Suppressor macrophage treated with lipopolysaccharide for 4 hours (primary cell): ENCODE measurements around the gene CASS4.

Experiments
- DNase-seq: peaks from one replicate; pipeline ENCODE4 v3.0.0-alpha.2; 2020

The CASS4 gene

DNA sequence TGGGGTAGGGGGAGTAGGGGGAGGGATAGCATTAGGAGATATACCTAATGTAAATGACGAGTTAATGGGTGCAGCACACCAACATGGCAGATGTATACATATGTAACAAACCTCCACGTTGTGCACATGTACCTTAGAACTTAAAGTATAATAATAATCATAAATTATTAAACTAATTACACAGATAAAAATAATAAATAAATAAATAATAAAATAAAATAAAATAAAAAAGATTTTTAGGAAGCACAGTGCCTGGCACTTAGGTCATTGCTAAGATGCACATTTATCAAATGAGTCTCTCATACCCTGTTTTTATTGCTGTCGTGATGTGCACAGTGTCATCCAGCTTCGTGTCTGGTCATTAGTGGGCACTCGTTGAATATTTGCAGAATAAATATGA lies 37.4 kb downstream of the CASS4 start:
- DNase-seq: no peak

DNA sequence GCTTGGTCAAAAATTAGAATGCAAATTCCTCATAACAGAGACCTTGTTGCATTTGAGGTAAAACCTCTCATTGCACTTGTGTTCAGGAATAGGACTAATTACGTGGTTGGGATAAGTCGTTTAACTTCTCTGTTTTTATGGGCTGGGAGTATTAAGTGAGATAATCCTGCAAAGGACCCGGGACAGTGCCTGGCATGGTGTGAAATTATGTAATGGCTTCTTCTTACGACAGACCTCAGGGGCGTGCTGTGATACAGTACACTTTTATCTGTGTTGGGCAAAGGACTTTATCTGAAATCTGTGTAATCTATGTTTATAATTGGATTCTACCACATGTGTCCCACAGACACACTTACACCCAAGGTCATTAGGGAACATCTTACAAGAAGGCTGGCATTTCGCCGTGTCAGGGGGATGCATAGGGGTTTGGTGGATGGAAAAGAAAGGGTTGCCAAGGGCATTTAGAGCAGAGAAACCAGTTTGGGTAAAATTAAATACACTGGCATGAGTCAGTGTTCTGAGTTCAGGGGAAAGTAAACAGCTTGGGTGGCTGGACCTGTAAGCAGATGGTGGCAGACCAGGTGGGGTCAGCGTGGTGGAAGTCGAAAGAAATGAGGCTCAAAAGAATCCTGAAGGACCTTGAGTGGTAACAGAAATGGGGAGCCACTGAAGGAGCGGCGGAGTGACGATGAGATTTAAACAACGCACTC lies 39.2 kb downstream of the CASS4 start:
- no peak for DNase-seq

DNA sequence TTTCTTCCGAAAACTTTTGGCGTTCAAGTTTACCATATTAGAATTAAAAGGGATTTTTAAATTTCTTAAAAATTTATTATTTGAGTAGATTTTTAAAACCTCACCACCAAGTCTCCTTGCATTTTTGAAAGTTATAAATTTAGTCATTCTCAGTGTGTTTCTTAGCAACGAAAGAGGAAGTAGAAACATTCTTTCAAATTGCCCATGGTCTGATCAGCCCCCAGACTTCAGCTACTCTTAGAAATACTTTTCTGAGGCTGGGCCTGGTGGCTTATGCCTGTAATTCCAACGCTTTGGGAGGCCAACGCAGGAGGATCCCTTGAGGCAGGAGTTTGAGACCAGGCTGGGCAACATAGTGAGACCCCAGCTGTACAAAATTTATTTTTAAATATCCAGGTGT lies 41.3 kb downstream of the CASS4 start:
- peak; percentile 51 for DNase-seq

DNA sequence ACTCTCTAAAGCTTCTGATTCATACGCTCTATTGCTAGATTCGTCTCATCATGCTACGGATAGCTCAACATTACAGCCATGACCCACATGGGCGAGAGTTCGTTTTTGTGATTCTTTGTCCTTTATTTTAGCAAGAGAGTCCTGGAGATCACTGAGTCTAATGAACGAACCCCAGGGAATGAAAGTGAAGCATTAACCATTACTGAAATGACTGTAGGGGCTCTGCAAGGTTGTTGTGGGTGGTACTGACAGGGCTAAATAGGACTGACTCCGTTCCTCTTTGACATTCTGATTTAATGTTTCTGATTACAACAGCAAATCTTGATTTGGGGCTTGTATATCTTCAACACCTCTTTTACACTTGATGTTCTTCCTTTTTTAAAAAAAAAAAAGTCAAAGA lies 42.7 kb downstream of the CASS4 start:
- DNase-seq: no peak

DNA sequence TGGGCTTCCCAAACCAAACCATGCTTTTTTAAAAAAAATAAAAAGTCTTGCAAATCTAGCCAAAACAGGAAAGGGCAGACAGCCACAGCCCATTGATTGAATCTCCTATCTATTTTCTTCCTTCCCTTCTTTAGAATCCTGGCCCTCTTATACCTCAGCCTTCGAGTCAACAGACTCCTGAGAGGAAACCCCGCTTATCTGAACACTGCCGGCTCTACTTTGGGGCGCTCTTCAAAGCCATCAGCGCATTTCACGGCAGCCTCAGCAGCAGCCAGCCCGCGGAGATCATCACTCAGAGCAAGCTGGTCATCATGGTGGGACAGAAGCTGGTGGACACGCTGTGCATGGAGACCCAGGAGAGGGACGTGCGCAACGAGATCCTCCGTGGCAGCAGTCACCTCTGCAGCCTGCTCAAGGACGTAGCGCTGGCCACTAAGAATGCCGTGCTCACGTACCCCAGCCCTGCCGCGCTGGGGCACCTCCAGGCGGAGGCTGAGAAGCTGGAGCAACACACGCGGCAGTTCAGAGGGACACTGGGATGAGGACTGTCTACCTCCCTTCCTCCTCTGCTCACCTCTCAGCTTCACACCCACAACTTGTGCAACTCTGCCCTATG lies 46.3 kb downstream of the CASS4 start:
- DNase-seq: no peak

DNA sequence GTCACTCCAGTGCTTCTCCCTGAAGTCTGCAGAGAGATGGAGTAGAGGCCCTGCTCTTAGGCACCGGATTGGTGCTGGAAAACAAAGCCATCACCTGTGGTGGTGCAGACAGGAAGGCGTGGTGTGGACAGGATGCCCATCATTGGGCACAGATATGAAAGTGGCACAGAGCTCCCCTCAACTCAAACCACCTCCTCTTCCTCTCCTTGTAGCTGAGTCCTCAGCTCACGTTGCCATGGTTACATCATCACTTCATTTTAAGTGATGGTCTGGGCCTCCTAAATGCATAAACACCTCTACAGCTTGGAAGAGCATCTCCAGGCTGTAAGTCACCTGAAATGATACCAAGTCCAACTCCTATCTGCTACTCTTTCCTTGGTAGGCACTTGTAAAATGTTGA lies 48.4 kb downstream of the CASS4 start:
- no peak for DNase-seq

DNA sequence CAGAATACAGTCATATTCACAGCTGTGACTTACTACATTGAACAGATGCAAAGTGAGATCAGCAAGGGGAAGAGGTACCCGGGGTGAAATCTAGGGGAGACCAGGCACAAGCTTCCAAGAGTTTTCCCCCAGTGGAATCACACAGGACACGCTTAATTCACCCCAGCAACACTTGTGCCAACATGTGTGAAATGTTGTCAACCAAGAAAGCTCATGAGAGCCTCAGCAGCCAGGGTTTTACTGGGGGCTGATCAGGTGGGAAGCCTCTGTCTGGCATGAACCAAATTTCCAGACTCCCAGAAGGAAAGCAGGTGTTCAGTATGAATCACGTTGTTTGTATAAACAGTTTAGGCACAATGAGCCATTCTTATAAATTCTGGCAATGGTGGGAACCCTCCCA lies 49.5 kb downstream of the CASS4 start:
- DNase-seq: no peak

DNA sequence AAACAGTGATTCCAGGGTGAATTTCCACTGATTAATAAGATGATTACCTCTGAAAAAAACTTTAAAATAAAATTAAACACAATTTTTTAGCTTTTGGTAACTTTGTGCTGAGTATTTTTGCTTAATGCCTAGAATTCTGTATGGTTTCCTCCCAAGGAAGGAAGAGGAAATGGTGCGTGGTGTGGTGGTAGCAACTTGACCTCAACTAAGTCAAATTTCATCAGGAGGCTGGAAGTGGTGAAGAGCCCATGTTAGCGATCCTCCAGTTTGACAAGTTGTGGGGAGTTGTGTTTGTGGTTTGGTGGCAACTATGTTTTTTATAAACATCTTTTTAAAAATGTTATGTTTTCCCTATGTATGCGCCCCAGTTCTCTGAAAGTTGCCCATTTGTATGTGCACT lies 51.4 kb downstream of the CASS4 start:
- peak; percentile 42 for DNase-seq

DNA sequence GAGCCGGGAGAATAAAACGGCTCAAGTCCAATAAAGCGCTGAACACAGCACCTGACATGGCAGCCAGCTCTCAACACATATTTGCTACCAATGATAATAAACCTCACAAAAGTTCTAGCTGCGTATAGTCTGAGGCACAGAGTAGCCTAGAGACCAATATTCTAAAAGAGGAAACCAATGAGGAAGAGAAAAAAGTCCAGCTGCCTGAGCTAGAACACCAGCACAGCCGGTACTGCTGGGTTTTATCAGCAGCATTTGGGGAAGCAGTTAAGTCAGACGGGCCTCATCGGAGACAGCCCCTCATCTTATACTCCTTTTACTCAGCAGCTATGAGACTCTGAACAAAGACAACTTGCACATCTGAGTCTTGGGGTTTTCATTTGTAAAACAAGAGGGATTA lies 53.9 kb downstream of the CASS4 start:
- peak; percentile 64 for DNase-seq

DNA sequence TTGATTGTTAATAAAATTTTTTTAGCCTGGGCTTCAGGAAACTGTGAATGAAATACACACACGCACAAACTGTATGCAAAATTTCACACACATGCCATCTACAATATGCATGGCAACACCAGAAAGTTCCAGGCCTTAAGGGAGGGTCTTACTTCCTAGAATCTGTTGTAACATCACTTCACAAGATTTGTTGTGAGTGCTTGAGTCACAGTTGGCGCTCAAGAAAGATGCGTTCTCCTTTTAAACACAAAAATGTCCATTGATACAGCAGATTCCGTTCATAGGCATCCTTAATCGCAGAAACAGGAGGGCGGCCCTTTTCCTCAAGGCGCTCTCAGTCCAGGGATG lies 55.9 kb downstream of the CASS4 start:
- no peak for DNase-seq

DNA sequence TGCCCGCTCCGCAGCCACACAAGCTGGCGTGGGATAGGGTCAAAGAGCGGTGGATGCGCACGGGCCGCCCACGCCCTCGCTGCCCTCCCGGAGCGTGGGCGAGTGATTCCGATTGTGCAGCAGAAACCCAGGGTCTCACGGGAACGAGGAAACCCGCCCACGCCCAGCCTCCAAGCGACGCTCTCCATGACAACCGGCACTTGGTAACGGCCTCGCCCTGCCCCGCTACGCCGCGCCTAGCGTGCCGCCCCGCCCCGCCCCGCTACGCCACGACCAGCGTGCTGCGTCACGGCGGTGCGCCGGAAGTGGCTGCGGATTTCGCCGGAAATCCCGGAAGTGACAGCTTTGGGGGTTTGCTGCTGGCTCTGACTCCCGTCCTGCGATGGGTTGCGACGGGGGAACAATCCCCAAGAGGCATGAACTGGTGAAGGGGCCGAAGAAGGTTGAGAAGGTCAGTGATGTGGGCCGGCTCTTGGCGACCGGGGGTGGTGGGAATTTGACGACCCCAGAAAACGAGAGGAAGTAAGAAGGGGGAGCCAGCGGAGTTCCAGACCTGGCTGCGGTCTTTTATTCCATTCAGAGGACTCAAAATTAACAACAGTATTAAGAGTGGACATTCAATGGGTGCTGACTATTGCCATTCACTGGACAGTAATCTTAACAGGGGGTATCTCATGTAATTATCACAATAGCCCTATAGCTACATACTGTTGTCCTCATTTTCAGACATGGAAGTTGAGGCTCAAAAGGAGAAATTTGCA lies 56.4 kb downstream of the CASS4 start, which contains the start of gene RTF2:
Gene RTF2 (plus strand): TSS at position 312 of the 761 bp plus-strand sequence. CDS start 71 bp downstream, at position 383.
- peak; percentile 99 for DNase-seq

DNA sequence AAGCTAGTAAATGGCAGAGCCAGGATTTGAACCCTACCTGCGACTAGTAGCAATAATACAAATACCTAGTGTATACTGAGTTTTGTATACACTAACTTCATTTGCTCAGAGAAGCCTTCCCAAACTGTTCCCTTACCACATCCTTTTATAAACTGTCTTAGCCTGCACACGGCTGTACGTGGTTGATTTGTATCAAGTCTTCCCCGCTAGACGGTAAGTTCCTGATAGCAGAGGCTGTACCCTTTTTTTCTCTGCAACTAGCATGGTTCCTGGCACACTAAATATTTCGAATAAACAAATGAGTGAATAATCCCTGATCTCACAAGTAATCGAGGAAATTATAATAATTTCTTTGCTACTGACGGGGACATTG lies 57.0 kb downstream of the CASS4 start:
- DNase-seq: no peak

DNA sequence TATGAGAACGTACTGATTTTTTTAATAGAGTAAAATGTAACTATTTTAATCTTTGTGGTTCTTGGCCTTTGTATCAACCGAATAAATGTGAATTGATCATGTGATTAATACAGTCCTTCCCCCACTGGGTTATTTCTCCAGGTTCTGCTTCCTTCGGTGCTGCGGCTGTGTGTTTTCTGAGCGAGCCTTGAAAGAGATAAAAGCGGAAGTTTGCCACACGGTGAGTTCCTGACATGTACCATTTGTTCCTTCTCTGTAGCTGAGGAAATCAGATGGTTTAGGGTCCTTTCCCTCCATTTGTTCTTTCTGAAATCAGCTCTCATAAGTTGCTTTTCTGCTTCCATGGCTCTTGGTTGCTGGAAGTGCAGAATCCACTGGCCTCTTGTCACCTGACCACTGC lies 71.9 kb downstream of the CASS4 start:
- DNase-seq: peak; percentile 42

DNA sequence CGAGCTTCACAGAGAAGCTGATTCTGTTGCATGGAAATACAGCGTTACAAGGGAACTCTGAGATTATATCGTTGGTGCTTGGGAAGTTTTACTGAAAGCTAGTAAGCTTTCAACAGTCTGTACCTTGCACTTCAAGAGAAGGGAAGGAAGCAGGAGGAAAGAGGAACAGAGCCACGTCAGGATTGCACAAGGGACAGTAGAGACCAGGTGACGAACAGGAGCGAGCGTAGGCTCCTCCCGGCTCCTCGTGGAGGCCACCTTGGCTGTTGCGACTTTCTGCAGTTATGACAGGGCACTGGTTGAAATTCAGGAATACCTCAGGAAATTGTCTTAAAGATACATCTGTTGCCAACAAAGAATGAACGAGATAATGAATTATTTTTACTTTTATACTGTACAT lies 75.2 kb downstream of the CASS4 start:
- DNase-seq: no peak

DNA sequence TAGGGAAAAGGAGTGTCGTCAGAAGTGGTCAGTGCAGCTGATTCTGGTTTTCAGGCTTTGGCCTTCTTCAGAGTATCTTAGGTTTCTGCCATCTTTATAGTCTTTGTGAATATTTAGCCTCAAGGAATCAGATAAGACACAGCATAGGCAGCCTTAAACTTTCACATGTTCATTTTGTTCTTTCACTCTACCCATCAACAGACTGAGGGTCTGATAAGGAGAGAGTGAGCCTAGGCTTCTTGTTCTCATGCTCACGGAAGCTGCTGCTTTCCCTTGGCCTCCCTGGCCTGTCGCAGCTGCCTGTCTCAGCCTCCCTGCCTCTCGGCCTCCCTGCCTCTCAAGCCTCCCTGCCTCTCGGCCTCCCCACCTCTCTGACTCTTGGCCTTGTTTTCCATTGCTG lies 76.5 kb downstream of the CASS4 start:
- no peak for DNase-seq

DNA sequence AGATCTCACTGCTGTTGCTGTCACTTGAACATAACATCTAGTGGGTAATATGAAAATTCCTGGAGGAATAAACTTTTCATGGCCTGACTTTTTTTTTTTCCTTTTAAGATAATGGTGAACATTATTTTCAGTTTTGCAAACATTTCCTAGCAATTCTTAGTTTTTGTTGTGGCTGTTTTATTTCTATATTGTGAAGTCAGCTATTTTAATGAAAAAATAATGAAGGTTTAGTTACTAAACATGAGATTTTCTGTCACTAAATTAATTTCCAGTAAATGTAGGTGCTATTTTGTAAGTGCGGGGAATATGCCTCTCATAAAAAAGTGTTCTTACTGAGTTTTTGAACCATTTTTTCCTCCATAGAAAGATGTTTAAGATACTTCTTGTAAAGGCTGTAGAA lies 89.1 kb downstream of the CASS4 start:
- no peak for DNase-seq

DNA sequence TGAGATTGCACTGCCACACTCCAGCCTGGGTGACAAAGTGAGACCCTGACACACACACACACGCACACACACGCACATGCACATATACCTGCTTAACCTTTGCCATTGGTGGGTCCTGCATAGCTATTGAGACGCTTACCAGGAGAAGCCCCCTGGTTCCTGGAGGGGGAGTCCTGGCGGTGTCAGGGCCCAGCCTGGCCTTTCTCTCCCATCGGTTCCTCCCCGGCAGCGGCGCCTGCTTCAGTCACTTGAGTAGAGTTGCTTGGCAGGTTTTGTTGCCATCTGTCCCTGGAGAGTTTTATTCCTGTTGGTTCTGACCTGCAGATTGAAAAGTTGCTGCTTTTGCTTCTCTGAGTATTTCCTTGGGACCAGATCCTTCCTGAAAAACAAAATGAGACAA lies 91.9 kb downstream of the CASS4 start:
- no peak for DNase-seq

DNA sequence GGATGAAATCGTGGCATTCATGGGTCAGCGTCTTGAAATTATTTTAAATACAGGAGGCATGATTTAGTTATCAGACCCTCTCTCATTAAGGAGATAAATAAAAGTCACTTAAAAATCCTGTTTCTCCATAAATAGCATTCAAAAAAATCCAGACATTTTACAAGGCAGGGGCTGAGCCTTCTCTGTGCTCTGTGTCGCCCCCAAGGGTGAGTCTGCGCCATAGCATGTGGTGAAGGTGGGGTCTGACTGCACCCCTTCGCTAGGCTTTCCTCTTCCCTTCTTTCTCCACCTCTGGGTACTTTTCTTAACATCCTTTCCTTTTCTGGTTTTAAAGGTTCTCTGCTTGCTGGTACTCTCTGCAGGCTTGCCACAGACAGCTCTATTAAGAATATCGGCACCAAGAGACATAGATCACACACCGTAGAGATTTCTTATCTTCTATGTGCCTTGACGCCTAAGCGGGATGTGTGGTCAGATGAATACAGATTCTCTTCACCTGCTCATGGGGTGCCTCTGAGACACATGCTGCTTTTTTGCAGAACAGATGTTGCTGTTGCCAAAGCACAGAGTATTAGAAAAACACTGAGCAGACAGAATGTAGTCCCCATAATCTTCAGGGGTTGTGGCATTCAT lies 92.4 kb downstream of the CASS4 start:
- peak; percentile 15 for DNase-seq

DNA sequence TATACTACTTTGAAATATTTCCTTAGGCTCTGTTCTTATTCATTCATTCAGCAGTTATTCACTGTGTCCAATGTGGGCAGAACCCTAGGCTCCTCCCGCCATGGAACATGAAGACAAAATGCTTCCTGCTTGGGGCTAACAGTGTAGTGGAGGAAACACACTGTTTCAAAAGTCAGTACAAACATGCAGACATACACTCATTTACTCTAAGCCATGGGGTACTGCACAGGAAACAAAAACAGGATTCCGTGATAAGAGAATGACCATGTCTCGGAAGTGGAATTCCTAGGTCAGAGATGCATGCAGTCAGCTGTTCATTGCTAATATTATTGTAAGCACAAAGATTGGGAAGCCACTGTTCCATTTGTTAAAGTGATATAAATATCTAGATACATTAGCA lies 94.0 kb downstream of the CASS4 start:
- no peak for DNase-seq
